ENCODE results near the gene TIGIT. TPM values are rescaled to one million over a fixed set of nuclear protein-coding genes. Genes with fewer than 3 reads are reported as not detected.

The TIGIT gene
- 72.8 TPM for total RNA-seq
- 100 to 1,000 TPM; 210 to 246 (median 236) TPM for polyA plus RNA-seq

- H3K27me3 Mint-ChIP-seq = no peaks in the 10 kb centered on the region
- H3K4me3 ChIP-seq (ENCODE audit: low read depth, low read length) = peak within 1 kb of the TSS; percentile 97
- peaks cover 24% of the 10 kb centered on the region for H3K36me3 Mint-ChIP-seq
- H3K36me3 ChIP-seq (ENCODE audit: control insufficient read depth, insufficient read depth, low read length) = no peaks in the 10 kb centered on the region
- H3K27ac ChIP-seq (ENCODE audit: insufficient read depth, low read length, poor library complexity, severe bottlenecking) = peak within 1 kb of the TSS; percentile 96
- DNase-seq (peak in 2 of 3 donors; percentile 25 to 83), ATAC-seq (ENCODE audit: low read depth in 2 of 2) (peak in 1 of 2 donors; percentile 13)
- H3K4me3 Mint-ChIP-seq = peak within 1 kb of the TSS; percentile 88 to 98 (median 90)
- no peaks in the 10 kb centered on the region for H3K27me3 ChIP-seq (ENCODE audit: control insufficient read depth, insufficient read depth, low read length)
- H3K9me3 Mint-ChIP-seq = no peaks in the 10 kb centered on the region
- H3K9me3 ChIP-seq (ENCODE audit: control insufficient read depth in 2 of 2, low read length in 2 of 2) = no peaks in the 10 kb centered on the region
- peaks cover 18 to 86% (median 38%) of the 10 kb centered on the region in 4 donors for H3K4me1 Mint-ChIP-seq
- peaks cover 75% of the 10 kb centered on the region for H3K4me1 ChIP-seq (ENCODE audit: control insufficient read depth, insufficient read depth, low read length, poor library complexity, severe bottlenecking)
- H3K27ac Mint-ChIP-seq = peak within 1 kb of the TSS; percentile 91 to 100 (median 98)
These were observed at the start of gene TIGIT for GRCh38 chr3:114293838-114294535. Gene TIGIT (plus strand): TSS chr3:114294028. CDS start chr3:114294062, 34 bp downstream.

GRCh38 chr3:114252954-114253353 is 40.9 kb upstream of the TIGIT start:
- peaks cover 5 to 20% (median 10%) of the 10 kb centered on the region in 4 donors for H3K4me1 Mint-ChIP-seq
- Histone ChIP-seq H3K4me3 (ENCODE audit: low read depth, low read length) (no peak overlapping the region), H3K36me3 (ENCODE audit: control insufficient read depth, insufficient read depth, low read length) (no peaks in the 10 kb centered on the region), H3K9me3 (ENCODE audit: control insufficient read depth in 2 of 2, low read length in 2 of 2) (no peaks in the 10 kb centered on the region), H3K27me3 (ENCODE audit: control insufficient read depth, insufficient read depth, low read length) (no peaks in the 10 kb centered on the region), H3K27ac (ENCODE audit: insufficient read depth, low read length, poor library complexity, severe bottlenecking) (peak overlapping the region; percentile 14), H3K4me1 (ENCODE audit: control insufficient read depth, insufficient read depth, low read length, poor library complexity, severe bottlenecking) (no peaks in the 10 kb centered on the region)
- H3K27ac Mint-ChIP-seq = peak overlapping the region in 2 of 3 donors; percentile 5 to 78
- H3K9me3 Mint-ChIP-seq = peaks cover 0 to 13% (median 6%) of the 10 kb centered on the region in 7 donors
- H3K4me3 Mint-ChIP-seq = peak overlapping the region in 1 of 4 donors; percentile 21
- ATAC-seq (ENCODE audit: low read depth in 2 of 2) (no peak), DNase-seq (no peak)
- H3K27me3 Mint-ChIP-seq = no peaks in the 10 kb centered on the region
- H3K36me3 Mint-ChIP-seq = peaks cover 3% of the 10 kb centered on the region

GRCh38 chr3:114253505-114253904 is 40.3 kb upstream of the TIGIT start:
- Histone ChIP-seq H3K36me3 (ENCODE audit: control insufficient read depth, insufficient read depth, low read length) (no peaks in the 10 kb centered on the region), H3K27ac (ENCODE audit: insufficient read depth, low read length, poor library complexity, severe bottlenecking) (no peak overlapping the region), H3K4me1 (ENCODE audit: control insufficient read depth, insufficient read depth, low read length, poor library complexity, severe bottlenecking) (no peaks in the 10 kb centered on the region), H3K27me3 (ENCODE audit: control insufficient read depth, insufficient read depth, low read length) (no peaks in the 10 kb centered on the region), H3K9me3 (ENCODE audit: control insufficient read depth in 2 of 2, low read length in 2 of 2) (no peaks in the 10 kb centered on the region), H3K4me3 (ENCODE audit: low read depth, low read length) (no peak overlapping the region)
- peaks cover 3% of the 10 kb centered on the region for H3K36me3 Mint-ChIP-seq
- no peak for DNase-seq
- no peak overlapping the region for H3K4me3 Mint-ChIP-seq
- no peaks in the 10 kb centered on the region for H3K27me3 Mint-ChIP-seq
- H3K4me1 Mint-ChIP-seq = peaks cover 5 to 20% (median 10%) of the 10 kb centered on the region in 4 donors
- peak overlapping the region; percentile 5 to 78 (median 75) for H3K27ac Mint-ChIP-seq
- no peak for ATAC-seq (ENCODE audit: low read depth in 2 of 2)
- peaks cover 0 to 13% (median 9%) of the 10 kb centered on the region in 7 donors for H3K9me3 Mint-ChIP-seq

GRCh38 chr3:114259566-114259965 is 34.3 kb upstream of the TIGIT start:
- no peaks in the 10 kb centered on the region for H3K36me3 ChIP-seq (ENCODE audit: control insufficient read depth, insufficient read depth, low read length)
- H3K27me3 ChIP-seq (ENCODE audit: control insufficient read depth, insufficient read depth, low read length) = no peaks in the 10 kb centered on the region
- H3K27ac ChIP-seq (ENCODE audit: insufficient read depth, low read length, poor library complexity, severe bottlenecking) = no peak overlapping the region
- ATAC-seq (ENCODE audit: low read depth in 2 of 2) = no peak
- no peak overlapping the region for H3K4me3 Mint-ChIP-seq
- no peaks in the 10 kb centered on the region for H3K27me3 Mint-ChIP-seq
- peaks cover 0 to 3% of the 10 kb centered on the region in 2 experiments for H3K9me3 ChIP-seq (ENCODE audit: control insufficient read depth in 2 of 2, low read length in 2 of 2)
- H3K9me3 Mint-ChIP-seq = peaks cover 0 to 17% (median 8%) of the 10 kb centered on the region in 7 donors
- H3K27ac Mint-ChIP-seq = no peak overlapping the region
- no peaks in the 10 kb centered on the region for H3K36me3 Mint-ChIP-seq
- no peak for DNase-seq
- H3K4me3 ChIP-seq (ENCODE audit: low read depth, low read length) = no peak overlapping the region
- no peaks in the 10 kb centered on the region for H3K4me1 ChIP-seq (ENCODE audit: control insufficient read depth, insufficient read depth, low read length, poor library complexity, severe bottlenecking)
- peaks cover 0 to 8% (median 4%) of the 10 kb centered on the region in 4 donors for H3K4me1 Mint-ChIP-seq

- no peaks in the 10 kb centered on the region for H3K27me3 Mint-ChIP-seq
- no peak for DNase-seq
- H3K27ac Mint-ChIP-seq = no peak overlapping the region
- H3K36me3 Mint-ChIP-seq = no peaks in the 10 kb centered on the region
- H3K4me1 Mint-ChIP-seq = peaks cover 0 to 6% (median 3%) of the 10 kb centered on the region in 4 donors
- ATAC-seq (ENCODE audit: low read depth in 2 of 2) = no peak
- no peaks in the 10 kb centered on the region for H3K4me1 ChIP-seq (ENCODE audit: control insufficient read depth, insufficient read depth, low read length, poor library complexity, severe bottlenecking)
- H3K36me3 ChIP-seq (ENCODE audit: control insufficient read depth, insufficient read depth, low read length) = no peaks in the 10 kb centered on the region
- no peak overlapping the region for H3K4me3 Mint-ChIP-seq
- no peak overlapping the region for H3K4me3 ChIP-seq (ENCODE audit: low read depth, low read length)
- no peak overlapping the region for H3K27ac ChIP-seq (ENCODE audit: insufficient read depth, low read length, poor library complexity, severe bottlenecking)
- peaks cover 0 to 17% (median 8%) of the 10 kb centered on the region in 7 donors for H3K9me3 Mint-ChIP-seq
- H3K9me3 ChIP-seq (ENCODE audit: control insufficient read depth in 2 of 2, low read length in 2 of 2) = peaks cover 0 to 3% of the 10 kb centered on the region in 2 experiments
- no peaks in the 10 kb centered on the region for H3K27me3 ChIP-seq (ENCODE audit: control insufficient read depth, insufficient read depth, low read length)
These were observed 33.7 kb upstream of the TIGIT start for GRCh38 chr3:114260152-114260551.

GRCh38 chr3:114270019-114270418 is 23.8 kb upstream of the TIGIT start:
- peaks cover 7 to 12% of the 10 kb centered on the region in 2 experiments for H3K9me3 ChIP-seq (ENCODE audit: control insufficient read depth in 2 of 2, low read length in 2 of 2)
- no peak overlapping the region for H3K27ac ChIP-seq (ENCODE audit: insufficient read depth, low read length, poor library complexity, severe bottlenecking)
- no peak overlapping the region for H3K4me3 ChIP-seq (ENCODE audit: low read depth, low read length)
- ATAC-seq (ENCODE audit: low read depth in 2 of 2) (no peak), DNase-seq (no peak)
- Mint-ChIP-seq H3K9me3 (peaks cover 4 to 18% (median 12%) of the 10 kb centered on the region in 7 donors), H3K27me3 (no peaks in the 10 kb centered on the region), H3K27ac (peak overlapping the region in 1 of 3 donors; percentile 48), H3K4me1 (peaks cover 0 to 6% (median 4%) of the 10 kb centered on the region in 4 donors), H3K36me3 (no peaks in the 10 kb centered on the region), H3K4me3 (no peak overlapping the region)
- no peaks in the 10 kb centered on the region for H3K4me1 ChIP-seq (ENCODE audit: control insufficient read depth, insufficient read depth, low read length, poor library complexity, severe bottlenecking)
- H3K27me3 ChIP-seq (ENCODE audit: control insufficient read depth, insufficient read depth, low read length) = no peaks in the 10 kb centered on the region
- no peaks in the 10 kb centered on the region for H3K36me3 ChIP-seq (ENCODE audit: control insufficient read depth, insufficient read depth, low read length)

GRCh38 chr3:114272271-114272670 is 21.6 kb upstream of the TIGIT start:
- H3K4me3 Mint-ChIP-seq = no peak overlapping the region
- Histone ChIP-seq H3K36me3 (ENCODE audit: control insufficient read depth, insufficient read depth, low read length) (no peaks in the 10 kb centered on the region), H3K27me3 (ENCODE audit: control insufficient read depth, insufficient read depth, low read length) (no peaks in the 10 kb centered on the region), H3K4me3 (ENCODE audit: low read depth, low read length) (no peak overlapping the region), H3K9me3 (ENCODE audit: control insufficient read depth in 2 of 2, low read length in 2 of 2) (peaks cover 7 to 12% of the 10 kb centered on the region in 2 experiments), H3K27ac (ENCODE audit: insufficient read depth, low read length, poor library complexity, severe bottlenecking) (no peak overlapping the region), H3K4me1 (ENCODE audit: control insufficient read depth, insufficient read depth, low read length, poor library complexity, severe bottlenecking) (no peaks in the 10 kb centered on the region)
- H3K27me3 Mint-ChIP-seq = no peaks in the 10 kb centered on the region
- peaks cover 3 to 18% (median 11%) of the 10 kb centered on the region in 7 donors for H3K9me3 Mint-ChIP-seq
- DNase-seq = no peak
- H3K27ac Mint-ChIP-seq = no peak overlapping the region
- H3K36me3 Mint-ChIP-seq = no peaks in the 10 kb centered on the region
- H3K4me1 Mint-ChIP-seq = peaks cover 0 to 12% (median 4%) of the 10 kb centered on the region in 4 donors
- ATAC-seq (ENCODE audit: low read depth in 2 of 2) = no peak

Data from CD4-positive, CD25-positive, alpha-beta regulatory T cell (primary cell).